H1 (cell line): ENCODE data around the gene ZNF440. TPM values are rescaled to one million over a fixed set of nuclear protein-coding genes. Genes with fewer than 3 reads are reported as not detected.

Experiments
- ATF2 ChIP-seq: IDR thresholded peaks from 2 replicates; pipeline ENCODE4 v1.6.1; 2012; ENCODE audit warnings: low read length, inconsistent platforms
- BCL11A ChIP-seq, 2 experiments: IDR thresholded peaks; one replicate each; pipeline ENCODE4 v1.6.1; 2011; ENCODE audit warnings: low read depth in 2 of 2, low read length in 2 of 2, mild to moderate bottlenecking in 2 of 2
- CHD2 ChIP-seq: IDR thresholded peaks from 2 replicates; pipeline ENCODE4 v1.6.1; 2012; ENCODE audit warnings: low read length, improper control_type of control experiment
- CTBP2 ChIP-seq: IDR thresholded peaks from 2 replicates; pipeline ENCODE4 v1.7.0; 2011; ENCODE audit warnings: borderline replicate concordance, mild to moderate bottlenecking, moderate library complexity, mixed read lengths, low read length; ENCODE audit not compliant: insufficient read depth, insufficient read length
- KDM4A ChIP-seq: IDR thresholded peaks from one replicate; pipeline ENCODE4 v1.7.1; 2012; ENCODE audit warnings: low read depth, mild to moderate bottlenecking, moderate library complexity, low read length, inconsistent platforms; ENCODE audit not compliant: severe bottlenecking
- MAX ChIP-seq: IDR thresholded peaks from 2 replicates; pipeline ENCODE4 v1.6.1; 2012; ENCODE audit warnings: inconsistent platforms
- POLR2AphosphoS5 ChIP-seq: IDR thresholded peaks from 2 replicates; pipeline ENCODE4 v1.6.1; 2011; ENCODE audit warnings: low read depth, low read length
- SP4 ChIP-seq: IDR thresholded peaks from 2 replicates; pipeline ENCODE4 v1.6.1; 2012; ENCODE audit warnings: low read length, inconsistent platforms
- TAF1 ChIP-seq: IDR thresholded peaks from 2 replicates; pipeline ENCODE4 v1.6.1; 2011; ENCODE audit warnings: mild to moderate bottlenecking, low read depth, low read length
- TBP ChIP-seq: IDR thresholded peaks from 2 replicates; pipeline ENCODE4 v1.6.1; 2011; ENCODE audit warnings: low read depth, low read length, improper control_type of control experiment
- polyA plus RNA-seq, 7 experiments: library from polyadenylated mRNA; depleted of rRNA in 3 of 7; stranded (reverse) in 5 of 7; unstranded in 2 of 7; fragments of >200 nt in 5 of 7; fragments of 200-250 nt in 2 of 7; gene quantifications; 1 replicate in 5 of 7; 2 replicates in 1 of 7; 4 replicates in 1 of 7; pipeline versions ENCODE4 v1.2.1 to v1.2.3, GENCODE V29; 2011 to 2013; ENCODE audit warnings: missing spikeins in 2 of 7, mixed read lengths in 2 of 7
- total RNA-seq: library from RNA; stranded (reverse); fragmentation: NEBNext Ultra II Directional; extraction: Animal tissue kit (Norgen Biotek cat#: 25700); gene quantifications from 2 replicates; pipeline ENCODE4 v1.2.1, GENCODE V29; 2021

Gene ZNF440
- total and polyA plus RNA-seq, 2 of the 8 experiments (the other 6 are each of a cell fraction or from before 2014, with no cell fraction given) = 0.77 to 6.5 TPM

DNA sequence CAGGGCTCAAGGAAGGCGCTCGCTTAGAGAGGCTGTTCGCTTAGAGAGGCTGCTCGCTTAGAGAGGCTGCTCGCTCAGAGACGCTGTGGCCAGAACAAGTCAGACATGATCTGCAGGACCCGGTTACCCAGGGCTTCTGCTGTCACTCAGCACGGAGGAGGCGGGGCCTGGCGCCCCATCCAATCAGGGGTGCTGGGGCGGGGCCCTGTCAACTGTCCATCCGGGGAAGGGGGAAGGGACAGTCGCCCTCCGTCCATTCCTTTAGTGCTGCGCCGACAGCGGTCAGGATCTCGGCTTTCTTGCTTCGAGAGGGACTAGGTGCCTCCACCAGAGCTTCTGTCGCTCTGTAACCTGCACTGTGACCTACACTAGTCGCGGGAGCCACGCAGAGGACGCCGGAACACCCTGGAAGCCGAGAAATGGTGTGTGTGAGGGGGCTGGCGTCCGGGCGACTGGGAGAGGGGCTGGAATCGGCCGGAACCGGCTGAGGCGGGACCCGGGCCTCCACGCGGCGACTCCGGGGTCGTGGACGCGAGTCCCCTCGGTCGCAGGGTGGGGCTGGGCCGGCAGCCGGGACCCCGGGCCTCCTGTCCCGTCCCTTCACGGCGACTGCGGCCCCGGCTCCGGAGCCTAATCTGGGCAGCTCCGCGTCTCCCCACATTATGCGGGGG, at the start of gene ZNF440 (continued):
- peak; percentile 82; the same call in 1 of the 2 replicates for TF ChIP-seq SP4
- peak; percentile 79; the same call in 1 of the 2 replicates for TF ChIP-seq TAF1
- TF ChIP-seq CTBP2 = peak; percentile 44
- TF ChIP-seq MAX = no peak
- TF ChIP-seq POLR2AphosphoS5 = 0 out of 2 replicates have a peak, but pooled peaks have one; percentile 37
- TF ChIP-seq KDM4A = peak; percentile 75
- TF ChIP-seq TBP = peak; percentile 69
- TF ChIP-seq BCL11A (IDR thresholded peaks at IDR 0.05; ENCODE audit: low read depth in 2 of 2, low read length in 2 of 2) = no peak
- TF ChIP-seq CHD2 = peak; percentile 52; the same call in 1 of the 2 replicates
- TF ChIP-seq ATF2 = no peak
- TF ChIP-seq, all 59 proteins: peak for 12
